Activated CD8-positive, alpha-beta memory T cell treated with anti-CD3 and anti-CD28 coated beads, Interleukin-2, amount 50 U/mL, for 24 hours (primary cell): Measurements from ENCODE around the gene CHMP3.
"Not testable (repeated sequence)": the region's sequence is repeated elsewhere in the genome, so short reads cannot be mapped to it uniquely, and the experiment has no call there.

Source experiments
- DNase-seq: peaks from one replicate; pipeline ENCODE4 v3.0.0-alpha.2; 2020; ENCODE audit errors: extremely low read depth

Gene CHMP3

GRCh38 chr2:86512034-86512433, 51.2 kb downstream of the CHMP3 start:
- no peak for DNase-seq

GRCh38 chr2:86510436-86510933, 52.8 kb downstream of the CHMP3 start:
- DNase-seq, result no peak

GRCh38 chr2:86507600-86507999, 55.6 kb downstream of the CHMP3 start:
- DNase-seq, result no peak

DNA sequence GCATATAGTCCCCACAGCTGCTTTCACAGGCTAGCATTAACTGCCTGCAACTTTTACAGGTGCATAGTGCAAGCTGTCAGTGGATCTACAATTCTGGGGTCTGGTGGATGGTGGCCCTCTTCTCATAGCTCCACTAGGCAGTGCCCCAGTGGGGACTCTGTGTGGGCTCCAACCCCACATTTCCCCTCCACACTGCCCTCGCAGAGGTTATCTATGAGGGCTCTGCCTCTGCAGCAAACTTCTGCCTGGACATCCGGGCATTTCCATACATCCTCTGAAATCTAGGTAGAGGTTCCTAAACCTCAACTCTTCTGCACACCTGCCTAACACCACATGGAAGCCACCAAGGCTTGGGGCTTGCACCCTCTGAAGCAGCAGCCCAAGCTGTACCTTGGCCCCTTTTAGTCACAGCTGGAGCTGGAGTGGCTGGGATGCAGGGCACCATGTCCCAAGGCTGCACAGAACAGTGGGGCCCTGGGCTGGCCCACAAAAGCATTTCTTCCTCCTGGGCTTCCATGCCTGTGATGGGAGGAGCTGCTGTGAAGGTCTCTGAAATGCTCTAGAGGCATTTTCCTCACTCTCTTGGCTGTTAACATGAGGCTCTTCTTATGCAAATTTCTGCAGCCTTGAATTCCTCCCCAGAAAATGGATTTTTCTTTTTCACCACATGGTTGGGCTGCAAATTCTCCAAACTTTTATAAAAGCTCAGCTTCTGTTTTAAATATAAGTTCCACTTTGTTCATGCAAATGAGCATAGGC, 62.7 kb downstream of the CHMP3 start:
- DNase-seq, result no peak

GRCh38 chr2:86499326-86499725, 63.9 kb downstream of the CHMP3 start:
- no peak for DNase-seq

DNA sequence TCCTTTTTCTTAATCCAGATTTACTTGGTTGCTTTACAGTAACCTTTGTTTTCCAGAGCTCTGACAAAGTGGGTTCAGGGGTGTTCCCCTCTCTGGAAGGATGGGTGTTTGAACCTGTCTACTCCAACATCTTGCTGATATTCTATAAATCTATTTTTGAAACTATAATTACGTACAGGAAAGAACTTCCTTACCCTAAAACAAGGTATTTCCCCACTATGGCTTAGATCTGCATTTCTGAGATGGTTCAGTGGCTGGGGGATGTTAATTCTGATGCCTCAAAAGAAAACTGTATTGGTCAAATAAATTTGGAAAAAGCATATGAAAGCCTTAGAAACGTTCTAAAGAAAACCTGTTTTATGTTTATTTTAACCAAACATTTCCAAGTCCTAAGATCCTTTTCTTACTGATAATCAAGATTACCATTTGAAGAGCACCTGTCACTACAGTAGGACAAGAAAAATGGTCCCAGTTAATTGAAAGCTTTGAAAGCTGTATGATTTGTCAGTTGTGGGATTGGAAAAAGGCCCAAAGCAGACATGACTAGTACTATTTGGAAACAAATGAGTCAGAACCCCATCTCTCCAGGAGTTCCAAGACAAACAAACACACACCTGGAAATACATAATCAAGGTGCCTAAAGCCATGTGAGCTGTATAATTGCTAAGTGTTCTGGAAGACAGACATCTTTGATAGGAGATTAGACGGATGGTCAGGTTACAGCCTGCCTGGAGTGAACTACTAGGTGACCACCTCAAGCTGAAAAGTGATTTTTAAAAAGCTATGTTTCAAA, 64.6 kb downstream of the CHMP3 start:
- DNase-seq, result no peak

GRCh38 chr2:86496391-86496790, 66.9 kb downstream of the CHMP3 start:
- not testable (repeated sequence) for DNase-seq

DNA sequence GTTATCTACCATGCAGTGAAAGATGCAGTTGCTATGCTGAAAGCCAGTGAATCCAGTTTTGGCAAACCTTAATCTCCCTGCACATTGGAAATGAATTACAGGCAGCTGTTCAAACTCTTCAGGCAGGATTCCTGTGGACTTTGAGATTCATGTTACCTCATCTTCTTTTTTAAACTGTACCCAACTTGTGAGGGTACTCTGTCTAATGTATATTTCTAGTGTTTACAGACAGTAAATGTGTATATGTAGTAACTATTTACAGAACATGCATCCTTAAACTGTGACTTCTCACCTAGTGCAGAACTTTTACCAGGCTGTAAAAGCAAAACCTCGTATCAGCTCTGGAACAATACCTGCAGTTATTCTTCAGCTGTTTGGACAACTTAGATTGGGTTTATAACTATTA, 71.2 kb downstream of the CHMP3 start:
- no peak for DNase-seq

DNA sequence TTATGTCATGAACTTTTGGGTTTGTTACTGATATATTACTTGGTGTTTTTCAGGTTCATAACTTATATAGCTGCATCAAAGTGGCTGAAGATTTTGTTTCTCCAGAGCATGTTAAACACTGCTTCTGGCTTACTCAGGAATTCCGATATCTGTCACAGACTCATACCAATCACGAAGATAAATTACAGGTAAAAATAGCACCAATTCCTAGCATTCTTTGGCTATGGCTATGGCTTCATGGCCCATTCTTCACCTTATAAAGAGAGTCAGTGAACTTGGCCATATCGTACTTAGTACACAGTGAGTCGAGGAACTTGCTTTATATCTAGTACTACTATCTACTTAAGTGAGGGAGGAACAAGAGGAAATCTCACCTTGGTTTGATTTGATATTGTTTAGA, 72.2 kb downstream of the CHMP3 start:
- no peak for DNase-seq

- DNase-seq, result no peak
These were observed 73.0 kb downstream of the CHMP3 start for GRCh38 chr2:86490245-86490644.

DNA sequence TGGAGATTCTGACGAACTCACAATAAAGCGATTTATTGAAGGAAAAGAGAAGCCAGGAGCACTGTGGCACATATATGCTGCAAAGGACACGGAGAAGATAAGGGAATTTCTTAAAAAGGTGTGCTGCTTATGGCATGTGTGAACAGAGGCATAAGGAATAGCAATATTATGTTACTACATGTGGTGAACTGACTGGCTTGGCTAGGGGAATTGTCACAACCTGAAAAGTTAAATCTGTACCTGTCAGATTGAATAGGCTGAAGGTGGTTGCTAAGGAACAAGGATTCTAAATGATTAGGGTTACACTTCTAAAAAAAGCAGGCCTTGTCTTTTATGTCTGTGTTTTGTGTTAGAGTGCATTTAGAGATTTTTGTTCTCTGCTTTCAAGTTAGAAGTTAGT, 73.7 kb downstream of the CHMP3 start:
- no peak for DNase-seq

DNA sequence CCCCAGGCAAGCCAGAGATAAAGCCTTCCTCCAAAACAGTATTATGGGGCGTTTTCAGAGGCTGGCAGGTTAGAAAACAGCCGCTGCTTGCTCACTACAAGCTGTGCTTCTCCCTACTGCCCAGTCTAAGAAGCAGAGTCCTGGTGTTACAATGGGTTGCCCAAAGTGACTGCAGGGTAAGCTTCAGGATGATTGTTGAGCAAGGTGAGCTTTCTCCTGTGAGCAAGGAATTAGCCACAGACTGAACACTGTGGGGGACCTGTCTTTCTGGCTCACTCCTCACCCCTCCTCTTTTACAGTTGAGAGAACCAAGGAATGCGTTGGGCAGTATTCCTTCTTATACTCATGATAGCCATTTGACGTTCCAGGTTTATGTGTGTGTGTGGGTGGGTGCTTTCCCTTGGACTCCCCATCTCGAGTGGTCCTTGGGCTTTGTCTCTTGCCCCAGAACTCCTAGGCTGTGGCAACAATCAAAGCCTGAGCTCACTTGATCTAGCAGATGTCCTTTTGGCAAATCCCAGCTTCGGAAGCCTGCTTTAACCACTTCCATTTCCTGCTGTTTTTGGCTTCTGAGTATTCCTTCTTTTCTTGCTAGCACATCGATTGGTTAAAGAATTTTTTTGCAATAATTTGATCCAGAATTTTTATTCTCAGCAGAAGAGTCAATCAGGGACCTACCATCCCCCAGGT, 74.5 kb downstream of the CHMP3 start:
- DNase-seq, result no peak

DNA sequence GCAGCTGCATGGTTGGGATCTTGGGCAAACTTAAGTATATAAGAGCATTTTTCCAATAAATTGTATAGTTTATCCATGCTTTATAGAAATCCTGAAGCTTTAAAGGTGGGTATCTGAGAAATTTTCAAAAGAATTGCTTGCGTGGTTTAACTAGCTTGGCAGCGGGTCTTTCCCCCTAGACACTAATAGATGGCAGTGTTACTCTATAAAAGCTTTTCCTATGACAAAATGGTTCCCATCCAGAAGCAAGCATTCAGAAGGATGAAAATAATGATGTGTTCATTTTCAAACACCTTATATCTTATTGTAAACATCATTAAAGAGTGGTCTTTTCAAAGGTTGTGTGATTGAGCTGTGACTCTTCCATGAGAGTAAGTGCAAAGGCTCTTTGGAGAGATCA, 76.2 kb downstream of the CHMP3 start:
- DNase-seq, result no peak

DNA sequence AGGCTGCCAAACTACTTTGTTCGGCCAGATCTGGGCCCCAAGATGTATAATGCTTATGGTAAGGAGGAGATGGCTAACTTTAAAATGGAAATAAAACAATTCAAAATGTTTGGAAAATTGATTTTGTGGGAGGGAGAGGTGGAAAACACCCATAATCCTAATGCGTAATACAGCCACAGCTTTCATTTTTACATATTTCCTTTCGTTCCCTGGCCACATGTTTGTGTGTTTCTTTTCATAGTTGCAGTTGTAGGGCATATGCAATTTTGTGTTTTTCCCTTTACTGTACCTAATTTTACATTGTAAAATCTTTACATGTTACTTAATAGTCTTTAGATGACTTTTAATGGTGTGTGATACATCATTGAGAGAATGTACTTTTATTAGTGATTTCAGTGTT, 77.4 kb downstream of the CHMP3 start:
- no peak for DNase-seq

- DNase-seq, result no peak
These were observed 78.1 kb downstream of the CHMP3 start for GRCh38 chr2:86485103-86485502.

DNA sequence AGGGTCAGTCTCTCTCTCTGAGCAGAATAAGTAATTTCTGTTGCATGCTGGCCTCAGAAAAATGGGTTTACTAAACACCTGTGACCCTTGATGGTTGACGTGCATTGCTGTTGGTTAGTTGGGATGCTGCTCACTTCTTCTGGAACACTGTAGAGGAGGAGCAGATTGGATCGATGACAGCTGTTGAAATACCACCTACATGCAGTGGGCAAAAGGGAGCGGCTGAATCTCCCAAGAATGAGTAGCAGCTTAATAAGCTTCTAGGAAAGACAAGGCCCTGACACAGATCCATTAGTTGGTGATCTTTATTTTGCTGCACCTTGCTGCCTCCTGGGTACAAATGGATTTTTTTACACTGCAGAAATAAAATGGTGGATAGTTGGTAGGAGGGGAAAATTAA, 78.9 kb downstream of the CHMP3 start:
- no peak for DNase-seq

- DNase-seq, result no peak
These were observed 81.2 kb downstream of the CHMP3 start for GRCh38 chr2:86482034-86482433.

- no peak for DNase-seq
These were observed 83.1 kb downstream of the CHMP3 start for GRCh38 chr2:86480105-86480504.

DNA sequence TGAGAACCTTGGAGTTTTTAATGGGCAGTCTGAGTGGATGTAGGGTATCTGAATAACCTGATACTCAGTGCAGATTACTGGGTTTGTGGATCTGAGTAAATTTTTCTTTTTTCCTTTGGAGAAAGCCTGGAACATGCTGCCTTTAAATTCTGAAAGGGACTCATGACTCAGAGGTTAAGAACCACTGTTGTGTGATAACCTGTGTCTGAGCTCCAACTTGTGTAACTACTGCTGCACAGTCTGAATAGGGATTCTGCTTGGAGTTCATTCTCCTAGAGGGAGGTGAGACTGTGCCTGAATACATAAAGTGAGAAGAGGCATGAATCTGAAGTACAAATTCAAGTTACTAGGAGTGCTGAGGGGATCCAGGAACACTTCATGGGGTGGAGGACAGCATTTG, 85.9 kb downstream of the CHMP3 start:
- no peak for DNase-seq

GRCh38 chr2:86476918-86477317, 86.3 kb downstream of the CHMP3 start:
- DNase-seq, result no peak

GRCh38 chr2:86476092-86476491, 87.2 kb downstream of the CHMP3 start:
- no peak for DNase-seq

- no peak for DNase-seq
These were observed 91.6 kb downstream of the CHMP3 start for GRCh38 chr2:86471637-86472036.

DNA sequence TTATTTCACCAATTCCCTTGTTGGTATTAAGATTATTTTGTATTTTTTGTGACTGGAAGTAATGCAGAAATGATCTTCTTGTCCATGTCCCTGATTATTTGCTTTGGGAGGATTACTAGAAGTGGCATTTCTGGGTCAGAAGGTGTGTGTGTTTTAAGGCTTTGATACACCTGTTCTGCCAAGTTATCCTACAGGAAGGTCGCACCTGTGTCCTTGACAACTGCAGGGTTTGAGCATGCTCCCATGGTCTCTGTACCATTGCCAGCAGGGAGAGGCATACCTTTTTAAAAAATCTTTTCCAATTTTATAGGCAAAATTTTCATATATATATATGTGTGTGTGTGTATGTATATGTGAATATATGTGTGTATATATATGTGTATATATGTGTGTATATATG, 92.4 kb downstream of the CHMP3 start:
- no peak for DNase-seq
